ENCODE data around the gene MDGA2. TPM values are rescaled to one million over a fixed set of nuclear protein-coding genes. Genes with fewer than 3 reads are reported as not detected.

The MDGA2 gene
- total and polyA plus RNA-seq, 2 of the 4 experiments (the other 2 are of a cell fraction): 0.02 TPM; not detected in 1

Small RNAs within 50 kb of the gene (microRNA-seq; reads per million reads assigned to microRNA genes)
- gene RF00402 (ENCODE audit: insufficient read depth, insufficient read length): not detected

Small RNAs within 50 kb of the gene (small RNA-seq; reads per million reads assigned to genes)
- gene RF00402: 0 reads per million in 5 experiments

Measured in IMR-90 (cell line).